H9 (cell line): ENCODE data around the gene CLEC1A. TPM values are rescaled to one million over a fixed set of nuclear protein-coding genes. Genes with fewer than 3 reads are reported as not detected.

Experiments used
- DNase-seq: peaks from one replicate; pipeline ENCODE4 v3.0.0-alpha.2; 2017
- H2AFZ ChIP-seq: one replicate; pipeline ENCODE4 v1.6.1; 2013; ENCODE audit warnings: mild to moderate bottlenecking, low read length, control low read depth, moderate library complexity
- H2AK5ac ChIP-seq: 2 replicates; pipeline ENCODE4 v1.6.1; 2013; ENCODE audit warnings: low read length, control low read depth, mixed read lengths; ENCODE audit not compliant: insufficient read length
- H2BK120ac ChIP-seq: one replicate; pipeline ENCODE4 v1.6.1; 2013; ENCODE audit warnings: low read depth, mild to moderate bottlenecking, low read length, control low read depth, inconsistent platforms; ENCODE audit not compliant: poor library complexity, severe bottlenecking
- H2BK12ac ChIP-seq: 2 replicates; pipeline ENCODE4 v1.6.1; 2013; ENCODE audit warnings: low read length, control low read depth, mixed read lengths, low read depth; ENCODE audit not compliant: insufficient read length
- H2BK15ac ChIP-seq: 2 replicates; pipeline ENCODE4 v1.6.1; 2013; ENCODE audit warnings: low read depth, low read length, control low read depth
- H2BK20ac ChIP-seq: one replicate; pipeline ENCODE4 v1.6.1; 2013; ENCODE audit warnings: low read depth, mild to moderate bottlenecking, low read length, control low read depth, inconsistent platforms; ENCODE audit not compliant: poor library complexity, severe bottlenecking
- H2BK5ac ChIP-seq: 2 replicates; pipeline ENCODE4 v1.6.1; 2013; ENCODE audit warnings: low read length, control low read depth, mixed read lengths; ENCODE audit not compliant: insufficient read length
- H3K14ac ChIP-seq: 2 replicates; pipeline ENCODE4 v1.6.1; 2013; ENCODE audit warnings: low read length, control low read depth; ENCODE audit not compliant: insufficient read depth
- H3K18ac ChIP-seq: 2 replicates; pipeline ENCODE4 v1.6.1; 2013; ENCODE audit warnings: low read depth, mild to moderate bottlenecking, mixed read lengths, low read length, control low read depth; ENCODE audit not compliant: insufficient read length
- H3K23ac ChIP-seq: 2 replicates; pipeline ENCODE4 v1.6.1; 2013; ENCODE audit warnings: low read length, control low read depth, mixed read lengths, low read depth; ENCODE audit not compliant: insufficient read length
- H3K23me2 ChIP-seq: 2 replicates; pipeline ENCODE4 v1.6.1; 2013; ENCODE audit warnings: low read depth, mild to moderate bottlenecking, mixed read lengths, low read length, control low read depth; ENCODE audit not compliant: insufficient read length, poor library complexity, severe bottlenecking
- H3K27ac ChIP-seq: 2 replicates; pipeline ENCODE4 v1.5.1; 2013; ENCODE audit warnings: low read length, control low read depth, mixed read lengths, low read depth; ENCODE audit not compliant: insufficient read length
- H3K27me3 ChIP-seq: 2 replicates; pipeline ENCODE4 v1.6.1; 2013; ENCODE audit warnings: low read length, control low read depth, inconsistent platforms; ENCODE audit not compliant: insufficient read depth
- H3K4ac ChIP-seq: 2 replicates; pipeline ENCODE4 v1.6.1; 2013; ENCODE audit warnings: low read depth, mild to moderate bottlenecking, control low read depth, inconsistent platforms, low read length, moderate library complexity
- H3K4me1 ChIP-seq: 2 replicates; pipeline ENCODE4 v1.6.1; 2013; ENCODE audit warnings: low read length, control low read depth, inconsistent platforms; ENCODE audit not compliant: insufficient read depth
- H3K4me2 ChIP-seq: 2 replicates; pipeline ENCODE4 v1.6.1; 2013; ENCODE audit warnings: low read length, control low read depth, mixed read lengths; ENCODE audit not compliant: insufficient read length, insufficient read depth
- H3K56ac ChIP-seq: 2 replicates; pipeline ENCODE4 v1.6.1; 2013; ENCODE audit warnings: low read depth, mild to moderate bottlenecking, mixed read lengths, low read length, control low read depth; ENCODE audit not compliant: insufficient read length
- H3K79me1 ChIP-seq: 2 replicates; pipeline ENCODE4 v1.6.1; 2013; ENCODE audit warnings: low read depth, mild to moderate bottlenecking, moderate library complexity, low read length, control low read depth, inconsistent platforms; ENCODE audit not compliant: insufficient read depth, poor library complexity, severe bottlenecking
- H3K79me2 ChIP-seq: 2 replicates; pipeline ENCODE4 v1.6.1; 2013; ENCODE audit warnings: low read length, control low read depth, inconsistent platforms; ENCODE audit not compliant: insufficient read depth
- H3K9ac ChIP-seq: 2 replicates; pipeline ENCODE4 v1.6.1; 2013; ENCODE audit warnings: low read length, control low read depth, mixed read lengths; ENCODE audit not compliant: insufficient read length; ENCODE audit errors: extremely low read depth
- H3K9me3 ChIP-seq: one replicate; pipeline ENCODE4 v1.6.1; 2013; ENCODE audit warnings: low read depth, low read length, inconsistent platforms; ENCODE audit not compliant: control insufficient read depth
- H3T11ph ChIP-seq: one replicate; pipeline ENCODE4 v1.6.1; 2013; ENCODE audit warnings: mild to moderate bottlenecking, low read length, control low read depth, inconsistent platforms
- H4K20me1 ChIP-seq: one replicate; pipeline ENCODE4 v1.6.1; 2013; ENCODE audit not compliant: control insufficient read depth, insufficient read length, insufficient read depth
- H4K5ac ChIP-seq: 2 replicates; pipeline ENCODE4 v1.6.1; 2013; ENCODE audit warnings: low read depth, mild to moderate bottlenecking, mixed read lengths, low read length, control low read depth; ENCODE audit not compliant: insufficient read length
- H4K8ac ChIP-seq: replicated peaks from 2 replicates; pipeline ENCODE4 v1.6.1; 2013; ENCODE audit warnings: low read length, control low read depth, mixed read lengths, low read depth; ENCODE audit not compliant: insufficient read length
- H4K91ac ChIP-seq: 2 replicates; pipeline ENCODE4 v1.6.1; 2013; ENCODE audit warnings: low read depth, mild to moderate bottlenecking, moderate library complexity, mixed read lengths, low read length, control low read depth; ENCODE audit not compliant: insufficient read length
- H3K27ac Mint-ChIP-seq, 3 experiments: 2 replicates in 2 of 3; 3 replicates in 1 of 3; pipeline ENCODE4 v1.8.0; 2020 to 2021; ENCODE audit warnings: mixed read lengths in 3 of 3, mild to moderate bottlenecking in 1 of 3, moderate library complexity in 1 of 3
- H3K27me3 Mint-ChIP-seq: 2 replicates; pipeline ENCODE4 v1.8.0; 2021; ENCODE audit warnings: low read depth, mild to moderate bottlenecking, moderate library complexity, mixed read lengths
- H3K36me3 Mint-ChIP-seq, 3 experiments: 2 replicates in 2 of 3; 3 replicates in 1 of 3; pipeline ENCODE4 v1.8.0; 2020 to 2021; ENCODE audit warnings: low read depth in 3 of 3, mixed read lengths in 3 of 3; ENCODE audit not compliant: insufficient read depth in 1 of 3
- H3K4me1 Mint-ChIP-seq, 2 experiments: 2 replicates each; pipeline ENCODE4 v1.8.0; 2020; ENCODE audit warnings: mixed read lengths in 2 of 2
- H3K4me3 Mint-ChIP-seq, 2 experiments: 2 replicates in 1 of 2; 3 replicates in 1 of 2; pipeline ENCODE4 v1.8.0; 2020 to 2021; ENCODE audit warnings: mild to moderate bottlenecking in 2 of 2, mixed read lengths in 2 of 2, moderate library complexity in 1 of 2
- H3K9me3 Mint-ChIP-seq, 2 experiments: 2 replicates in 1 of 2; 3 replicates in 1 of 2; pipeline ENCODE4 v1.8.0; 2020; ENCODE audit warnings: mild to moderate bottlenecking in 2 of 2, mixed read lengths in 2 of 2, moderate library complexity in 1 of 2
- WGBS: extraction: QIAGEN DNeasy Blood & Tissue Kit; methylation state at CpG from one replicate; pipeline ENCODE4 v1.1.7; 2013; ENCODE audit warnings: missing lambda C conversion rate, low lambda C conversion rate, mixed read lengths; ENCODE audit not compliant: insufficient read length; ENCODE audit errors: extremely low coverage; 5-methylcytosine and 5-hydroxymethylcytosine counted together
- total RNA-seq: library from RNA; stranded (reverse); gene quantifications from 2 replicates; pipeline ENCODE4 v1.2.1, GENCODE V29; 2021
- TF ChIP-seq, protein P1 (sequence below): fragments of 200-600 bp; sonication (generic); conservative IDR thresholded peaks from 3 replicates; pipeline ENCODE4 v1.8.0; 2021; ENCODE audit warnings: antibody characterized with exemption, mild to moderate bottlenecking

CLEC1A gene
- total RNA-seq, 1 experiment from 2014 or later: not detected

DNA sequence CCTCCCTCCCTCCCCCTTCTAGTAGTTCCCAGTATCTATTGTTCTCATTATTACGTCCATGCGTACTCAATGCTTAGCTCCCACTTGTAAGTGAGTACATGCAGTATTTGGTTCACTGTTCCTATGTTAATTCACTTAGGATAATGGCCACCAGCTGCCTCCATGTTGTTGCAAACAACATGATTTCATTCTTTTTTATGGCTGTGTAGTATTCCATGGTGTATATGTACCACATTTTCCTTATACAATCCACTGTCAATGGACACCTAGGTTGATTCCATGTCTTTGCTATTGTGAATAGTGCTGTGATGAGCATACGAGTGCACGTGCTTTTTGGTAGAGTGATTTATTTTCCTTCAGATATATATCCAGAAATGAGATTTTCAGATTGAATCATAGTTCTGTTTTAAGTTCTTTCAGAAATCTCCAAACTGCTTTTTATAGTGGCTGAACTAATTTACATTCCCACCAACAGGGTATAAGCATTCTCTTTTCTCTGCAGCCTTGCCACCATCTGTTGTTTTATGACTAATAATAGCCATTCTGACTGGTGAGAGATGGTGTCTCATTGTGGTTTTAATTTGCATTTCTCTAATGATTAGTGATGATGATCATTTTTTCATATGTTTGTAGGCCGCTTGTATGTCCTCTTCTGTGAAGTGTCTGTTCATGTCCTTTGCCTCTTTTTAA, 49.1 kb upstream of the CLEC1A start:
- Histone ChIP-seq H3K79me1 (no peaks in the 10 kb centered on the region), H2BK120ac (no peak overlapping the region), H3K27me3 (no peaks in the 10 kb centered on the region), H2BK5ac (no peak overlapping the region), H3K9me3 (no peaks in the 10 kb centered on the region), H3K18ac (no peak overlapping the region), H4K5ac (no peak overlapping the region), H2AK5ac (no peak overlapping the region), H3T11ph (no peak overlapping the region), H4K20me1 (no peaks in the 10 kb centered on the region), H3K9ac (no peak overlapping the region), H3K4me2 (no peak overlapping the region), H3K23ac (no peak overlapping the region), H2BK20ac (no peak overlapping the region), H2AFZ (no peak overlapping the region), H3K4ac (no peak overlapping the region), H3K4me1 (no peaks in the 10 kb centered on the region), H2BK15ac (no peak overlapping the region), H4K8ac (no peak overlapping the region), H3K79me2 (no peaks in the 10 kb centered on the region), H3K14ac (no peak overlapping the region), H3K56ac (no peak overlapping the region), H2BK12ac (no peak overlapping the region), H3K27ac (no peak overlapping the region), H4K91ac (no peak overlapping the region), H3K23me2 (no peaks in the 10 kb centered on the region)
- H3K4me1 Mint-ChIP-seq: no peaks in the 10 kb centered on the region
- H3K4me3 Mint-ChIP-seq: no peak overlapping the region
- H3K9me3 Mint-ChIP-seq: peaks cover 0 to 2% of the 10 kb centered on the region in 2 experiments; a peak in 2 of 5 replicates
- H3K27me3 Mint-ChIP-seq: no peaks in the 10 kb centered on the region
- H3K36me3 Mint-ChIP-seq: no peaks in the 10 kb centered on the region
- no peak for DNase-seq
- no CpG with 5 or more reads among the region's 5 CpGs for WGBS
- TF ChIP-seq, protein P1, sequence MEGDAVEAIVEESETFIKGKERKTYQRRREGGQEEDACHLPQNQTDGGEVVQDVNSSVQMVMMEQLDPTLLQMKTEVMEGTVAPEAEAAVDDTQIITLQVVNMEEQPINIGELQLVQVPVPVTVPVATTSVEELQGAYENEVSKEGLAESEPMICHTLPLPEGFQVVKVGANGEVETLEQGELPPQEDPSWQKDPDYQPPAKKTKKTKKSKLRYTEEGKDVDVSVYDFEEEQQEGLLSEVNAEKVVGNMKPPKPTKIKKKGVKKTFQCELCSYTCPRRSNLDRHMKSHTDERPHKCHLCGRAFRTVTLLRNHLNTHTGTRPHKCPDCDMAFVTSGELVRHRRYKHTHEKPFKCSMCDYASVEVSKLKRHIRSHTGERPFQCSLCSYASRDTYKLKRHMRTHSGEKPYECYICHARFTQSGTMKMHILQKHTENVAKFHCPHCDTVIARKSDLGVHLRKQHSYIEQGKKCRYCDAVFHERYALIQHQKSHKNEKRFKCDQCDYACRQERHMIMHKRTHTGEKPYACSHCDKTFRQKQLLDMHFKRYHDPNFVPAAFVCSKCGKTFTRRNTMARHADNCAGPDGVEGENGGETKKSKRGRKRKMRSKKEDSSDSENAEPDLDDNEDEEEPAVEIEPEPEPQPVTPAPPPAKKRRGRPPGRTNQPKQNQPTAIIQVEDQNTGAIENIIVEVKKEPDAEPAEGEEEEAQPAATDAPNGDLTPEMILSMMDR: no peak
- no peak overlapping the region for H3K27ac Mint-ChIP-seq
